HEK293 (cell line): ENCODE results near the gene ADAMTS17.

Source experiments
- CTCF ChIA-PET: fragments of 350-600 bp; formaldehyde crosslinking; extraction: SDS; loops from one replicate; lab custom pipeline; 2021; ENCODE audit warnings: antibody characterized with exemption; lab: Yijun Ruan, JAX
- POLR2A ChIA-PET: fragments of 300-600 bp; formaldehyde crosslinking; extraction: SDS; loops from one replicate; lab custom pipeline; 2020; ENCODE audit warnings: antibody characterized with exemption, inconsistent platforms; lab: Yijun Ruan, JAX
- H3K27ac ChIP-seq: fragments of 200-500 bp; sonication (Bioruptor generic); 2 replicates; pipeline ENCODE4 v1.5.1; 2014; ENCODE audit warnings: low read depth, low read length, control low read depth, inconsistent platforms; ENCODE audit errors: extremely low read depth
- H3K36me3 ChIP-seq, 2 experiments: fragments of 200-500 bp in 1 of 2; sonication (Bioruptor generic) in 1 of 2; 1 replicate in 1 of 2; 2 replicates in 1 of 2; pipeline ENCODE4 v1.5.1; 2014 to 2017; ENCODE audit warnings: inconsistent platforms in 2 of 2, low read length in 2 of 2; ENCODE audit not compliant: control insufficient read depth in 2 of 2, insufficient read depth in 1 of 2
- H3K4me1 ChIP-seq: fragments of 200-500 bp; sonication (Bioruptor generic); 2 replicates; pipeline ENCODE4 v1.5.1; 2014; ENCODE audit warnings: mild to moderate bottlenecking, low read length, inconsistent platforms; ENCODE audit not compliant: control insufficient read depth, insufficient read depth
- H3K4me3 ChIP-seq: 2 replicates; pipeline ENCODE4 v1.5.1; 2011; ENCODE audit warnings: low read depth, mild to moderate bottlenecking, control low read depth, low read length, moderate library complexity
- H3K9me3 ChIP-seq: fragments of 200-500 bp; sonication (Bioruptor generic); 2 replicates; pipeline ENCODE4 v1.5.1; 2014; ENCODE audit warnings: low read depth, low read length, inconsistent platforms; ENCODE audit not compliant: control insufficient read depth, insufficient read depth
- FEZF1 ChIP-seq: fragments of 450-650 bp; formaldehyde crosslinking; IDR thresholded peaks from 2 replicates; pipeline ENCODE4 v1.5.1; 2016; ENCODE audit warnings: missing biosample characterization, missing genetic modification characterization
- GLI4 ChIP-seq: fragments of 450-650 bp; formaldehyde crosslinking; IDR thresholded peaks from 2 replicates; pipeline ENCODE4 v1.5.1; 2016; ENCODE audit warnings: missing biosample characterization, missing genetic modification characterization
- KLF16 ChIP-seq: fragments of 450-650 bp; formaldehyde crosslinking; IDR thresholded peaks from 2 replicates; pipeline ENCODE4 v1.5.1; 2017; ENCODE audit warnings: missing biosample characterization, missing genetic modification characterization
- MZF1 ChIP-seq: fragments of 450-650 bp; formaldehyde crosslinking; IDR thresholded peaks from 2 replicates; pipeline ENCODE4 v1.5.1; 2017; ENCODE audit warnings: missing biosample characterization, missing genetic modification characterization, borderline replicate concordance
- RBAK ChIP-seq: fragments of 450-650 bp; formaldehyde crosslinking; IDR thresholded peaks from 2 replicates; pipeline ENCODE4 v1.5.1; 2016; ENCODE audit warnings: missing biosample characterization, missing genetic modification characterization
- TRIM28 ChIP-seq: IDR thresholded peaks from 2 replicates; pipeline ENCODE4 v1.6.1; 2011; ENCODE audit warnings: low read length, control low read depth, borderline replicate concordance
- ZBTB1 ChIP-seq: fragments of 450-650 bp; formaldehyde crosslinking; IDR thresholded peaks from 2 replicates; pipeline ENCODE4 v1.5.1; 2016; ENCODE audit warnings: missing biosample characterization, missing genetic modification characterization
- ZBTB48 ChIP-seq: fragments of 450-650 bp; formaldehyde crosslinking; IDR thresholded peaks from 2 replicates; pipeline ENCODE4 v1.5.1; 2016; ENCODE audit warnings: missing biosample characterization, missing genetic modification characterization
- ZEB2 ChIP-seq: fragments of 450-650 bp; formaldehyde crosslinking; IDR thresholded peaks from 2 replicates; pipeline ENCODE4 v1.5.1; 2016; ENCODE audit warnings: missing biosample characterization, missing genetic modification characterization
- ZIC2 ChIP-seq: fragments of 450-650 bp; formaldehyde crosslinking; IDR thresholded peaks from 2 replicates; pipeline ENCODE4 v1.5.1; 2016; ENCODE audit warnings: missing biosample characterization, missing genetic modification characterization
- ZNF223 ChIP-seq: fragments of 450-650 bp; formaldehyde crosslinking; IDR thresholded peaks from 2 replicates; pipeline ENCODE4 v1.5.1; 2016; ENCODE audit warnings: missing biosample characterization, missing genetic modification characterization
- ZNF416 ChIP-seq: fragments of 450-650 bp; formaldehyde crosslinking; IDR thresholded peaks from 2 replicates; pipeline ENCODE4 v1.5.1; 2016; ENCODE audit warnings: missing biosample characterization, missing genetic modification characterization
- ZNF521 ChIP-seq: fragments of 450-650 bp; formaldehyde crosslinking; IDR thresholded peaks from 2 replicates; pipeline ENCODE4 v1.5.1; 2017; ENCODE audit warnings: missing biosample characterization, mild to moderate bottlenecking, missing genetic modification characterization
- ZNF585B ChIP-seq: fragments of 450-650 bp; formaldehyde crosslinking; IDR thresholded peaks from 2 replicates; pipeline ENCODE4 v1.5.1; 2016; ENCODE audit warnings: missing biosample characterization, missing genetic modification characterization
- ZNF621 ChIP-seq: fragments of 450-650 bp; formaldehyde crosslinking; IDR thresholded peaks from 2 replicates; pipeline ENCODE4 v1.5.1; 2017; ENCODE audit warnings: missing biosample characterization, missing genetic modification characterization
- ZNF660 ChIP-seq: fragments of 450-650 bp; IDR thresholded peaks from 2 replicates; pipeline ENCODE4 v1.5.1; 2018; ENCODE audit warnings: missing biosample characterization, mild to moderate bottlenecking, missing genetic modification characterization
- ZNF664 ChIP-seq: fragments of 450-650 bp; formaldehyde crosslinking; IDR thresholded peaks from 2 replicates; pipeline ENCODE4 v1.5.1; 2016; ENCODE audit warnings: missing biosample characterization, missing genetic modification characterization
- ZNF701 ChIP-seq: fragments of 450-650 bp; formaldehyde crosslinking; IDR thresholded peaks from 2 replicates; pipeline ENCODE4 v1.5.1; 2016; ENCODE audit warnings: missing biosample characterization, missing genetic modification characterization
- ZNF747 ChIP-seq: fragments of 450-650 bp; formaldehyde crosslinking; IDR thresholded peaks from 2 replicates; pipeline ENCODE4 v1.5.1; 2016; ENCODE audit warnings: missing biosample characterization, missing genetic modification characterization
- ZNF785 ChIP-seq: fragments of 450-650 bp; formaldehyde crosslinking; IDR thresholded peaks from 2 replicates; pipeline ENCODE4 v1.5.1; 2016; ENCODE audit warnings: missing biosample characterization, missing genetic modification characterization
- ZSCAN16 ChIP-seq: fragments of 450-650 bp; formaldehyde crosslinking; IDR thresholded peaks from 2 replicates; pipeline ENCODE4 v1.5.1; 2016; ENCODE audit warnings: missing biosample characterization, missing genetic modification characterization
- TF ChIP-seq, protein P1 (sequence below): fragments of 450-650 bp; formaldehyde crosslinking; IDR thresholded peaks from 2 replicates; pipeline ENCODE4 v1.5.1; 2016; ENCODE audit warnings: missing biosample characterization, missing genetic modification characterization
- TF ChIP-seq, protein P2 (sequence below): fragments of 450-650 bp; formaldehyde crosslinking; IDR thresholded peaks from 2 replicates; pipeline ENCODE4 v1.5.1; 2016; ENCODE audit warnings: missing biosample characterization, missing genetic modification characterization, borderline replicate concordance
- TF ChIP-seq, protein P3 (sequence below): fragments of 450-650 bp; formaldehyde crosslinking; IDR thresholded peaks from 2 replicates; pipeline ENCODE4 v1.5.1; 2016; ENCODE audit warnings: missing biosample characterization, missing genetic modification characterization
- TF ChIP-seq, protein P4 (sequence below): fragments of 450-650 bp; IDR thresholded peaks from 2 replicates; pipeline ENCODE4 v1.5.1; 2018; ENCODE audit warnings: missing biosample characterization, mild to moderate bottlenecking, missing genetic modification characterization

ADAMTS17 gene

DNA sequence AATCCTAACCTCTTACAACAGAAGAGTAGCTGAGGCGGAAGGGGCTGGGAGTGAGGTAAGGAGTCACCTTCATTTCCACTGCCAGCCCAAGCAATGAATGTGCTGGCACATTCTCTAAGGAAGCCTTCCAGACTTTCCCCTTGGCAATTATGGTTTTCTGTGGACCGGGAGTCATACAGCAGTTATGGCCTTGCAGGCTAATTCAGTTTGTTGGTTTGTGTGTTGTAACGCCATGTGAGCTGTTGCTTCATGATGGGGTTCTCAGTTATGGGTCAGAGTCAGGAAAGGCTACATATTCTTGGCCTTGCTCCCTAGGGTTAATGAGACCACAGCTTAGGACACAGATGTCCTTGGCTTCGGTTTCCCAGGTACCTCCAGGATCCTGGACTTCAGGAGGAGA is 137.0 kb downstream of the ADAMTS17 start:
- Histone ChIP-seq H3K27ac (no peak overlapping the region), H3K4me1 (peaks cover 15% of the 10 kb centered on the region), H3K36me3 (no peaks in the 10 kb centered on the region), H3K9me3 (no peaks in the 10 kb centered on the region), H3K4me3 (no peak overlapping the region)
- ChIA-PET CTCF (interaction anchor here (1.2 kb wide), 1 partner anchor 114 kb away, joined by 3 read pairs; no protein-coding TSS in a partner anchor), POLR2A (no interaction called here)
- TF ChIP-seq GLI4 (tag by site-specific recombination) (no peak), ZNF416 (tag by site-specific recombination) (no peak), ZNF621 (tag by site-specific recombination) (no peak), ZNF701 (tag by site-specific recombination) (no peak), ZSCAN16 (tag by site-specific recombination) (no peak), ZNF785 (tag by site-specific recombination) (no peak), ZNF223 (no peak), ZNF585B (no peak), ZNF521 (tag by site-specific recombination) (no peak), FEZF1 (tag by site-specific recombination) (no peak), ZBTB1 (tag by site-specific recombination) (no peak)
- TF ChIP-seq, protein P1, sequence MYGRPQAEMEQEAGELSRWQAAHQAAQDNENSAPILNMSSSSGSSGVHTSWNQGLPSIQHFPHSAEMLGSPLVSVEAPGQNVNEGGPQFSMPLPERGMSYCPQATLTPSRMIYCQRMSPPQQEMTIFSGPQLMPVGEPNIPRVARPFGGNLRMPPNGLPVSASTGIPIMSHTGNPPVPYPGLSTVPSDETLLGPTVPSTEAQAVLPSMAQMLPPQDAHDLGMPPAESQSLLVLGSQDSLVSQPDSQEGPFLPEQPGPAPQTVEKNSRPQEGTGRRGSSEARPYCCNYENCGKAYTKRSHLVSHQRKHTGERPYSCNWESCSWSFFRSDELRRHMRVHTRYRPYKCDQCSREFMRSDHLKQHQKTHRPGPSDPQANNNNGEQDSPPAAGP (tag by site-specific recombination), result no peak

DNA sequence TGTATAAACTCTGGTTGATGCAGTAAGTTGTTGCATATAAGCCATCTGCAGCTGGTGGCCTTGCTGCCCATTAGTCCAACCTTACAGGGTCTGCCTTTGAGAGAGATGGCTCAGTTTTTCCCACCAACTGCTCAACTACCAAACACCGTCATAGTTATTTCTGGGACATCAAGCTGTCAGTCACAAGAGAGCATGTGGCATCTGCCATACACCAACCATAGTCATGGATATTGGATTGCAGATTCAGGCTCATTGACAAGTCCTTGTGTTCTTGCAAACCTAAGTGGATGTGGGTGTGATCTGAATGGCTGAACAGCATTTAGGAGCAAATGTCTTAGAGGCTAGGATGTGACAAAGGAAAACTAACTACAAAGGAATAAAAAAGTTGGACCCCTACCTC is 137.6 kb downstream of the ADAMTS17 start:
- H3K4me1 ChIP-seq, result peaks cover 15% of the 10 kb centered on the region
- TF ChIP-seq ZNF664 (no peak), GLI4 (tag by site-specific recombination) (no peak), KLF16 (tag by site-specific recombination) (no peak), ZBTB48 (no peak), ZNF747 (tag by site-specific recombination) (no peak)
- ChIA-PET POLR2A (no interaction called here), CTCF (interaction anchor here (0.6 to 1.2 kb wide), 3 partner anchors 114 to 135 kb away, joined by 3 read pairs; no protein-coding TSS in a partner anchor)
- no peak overlapping the region for H3K4me3 ChIP-seq
- no peaks in the 10 kb centered on the region for H3K36me3 ChIP-seq
- H3K9me3 ChIP-seq, result no peaks in the 10 kb centered on the region
- no peak overlapping the region for H3K27ac ChIP-seq

DNA sequence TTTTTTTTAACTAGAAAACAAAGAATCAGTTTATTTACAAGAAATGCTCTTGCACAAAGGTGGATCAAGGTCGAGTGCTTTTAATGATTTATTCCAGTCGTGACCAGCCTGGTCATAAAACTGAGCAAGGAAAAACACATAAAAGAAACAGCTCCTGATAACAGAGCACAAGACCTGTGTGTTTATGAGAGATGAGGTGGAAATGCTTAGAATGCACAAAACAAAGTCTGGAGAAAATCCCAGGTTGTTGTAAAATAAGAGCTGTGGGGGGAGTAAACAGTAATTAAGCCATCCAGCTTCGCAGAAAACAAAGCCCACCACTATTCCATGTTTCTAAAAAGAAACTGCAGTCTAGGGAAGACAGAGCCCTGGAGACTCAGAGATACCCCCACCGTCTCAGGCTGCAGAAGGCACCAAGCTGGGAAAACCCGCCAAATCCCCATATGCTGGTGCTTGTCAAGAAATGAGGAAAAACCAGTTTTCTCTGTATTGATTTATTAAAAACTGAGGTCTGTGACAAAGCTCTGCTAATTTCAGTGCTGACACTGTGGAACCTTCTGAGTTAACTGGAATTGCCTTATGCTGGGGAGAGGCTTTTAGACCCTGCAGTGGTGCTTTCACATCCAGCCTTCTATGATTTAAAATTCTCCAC is 139.3 kb downstream of the ADAMTS17 start:
- H3K4me3 ChIP-seq, result no peak overlapping the region
- peak overlapping the region; percentile 51; the same call in 1 of the 2 replicates for H3K27ac ChIP-seq
- POLR2A ChIA-PET, result no interaction called here
- H3K9me3 ChIP-seq, result no peaks in the 10 kb centered on the region
- H3K36me3 ChIP-seq, result no peaks in the 10 kb centered on the region
- CTCF ChIA-PET, result no interaction called here
- H3K4me1 ChIP-seq, result peaks cover 15% of the 10 kb centered on the region
- TF ChIP-seq ZNF621 (tag by site-specific recombination) (no peak), MZF1 (tag by site-specific recombination) (peak; percentile 71; the same call in 1 of the 2 replicates), ZIC2 (tag by site-specific recombination) (no peak), ZNF660 (tag by site-specific recombination) (no peak), TRIM28 (peak; percentile 87), RBAK (tag by site-specific recombination) (no peak), ZEB2 (tag by site-specific recombination) (no peak)
- TF ChIP-seq, protein P2, sequence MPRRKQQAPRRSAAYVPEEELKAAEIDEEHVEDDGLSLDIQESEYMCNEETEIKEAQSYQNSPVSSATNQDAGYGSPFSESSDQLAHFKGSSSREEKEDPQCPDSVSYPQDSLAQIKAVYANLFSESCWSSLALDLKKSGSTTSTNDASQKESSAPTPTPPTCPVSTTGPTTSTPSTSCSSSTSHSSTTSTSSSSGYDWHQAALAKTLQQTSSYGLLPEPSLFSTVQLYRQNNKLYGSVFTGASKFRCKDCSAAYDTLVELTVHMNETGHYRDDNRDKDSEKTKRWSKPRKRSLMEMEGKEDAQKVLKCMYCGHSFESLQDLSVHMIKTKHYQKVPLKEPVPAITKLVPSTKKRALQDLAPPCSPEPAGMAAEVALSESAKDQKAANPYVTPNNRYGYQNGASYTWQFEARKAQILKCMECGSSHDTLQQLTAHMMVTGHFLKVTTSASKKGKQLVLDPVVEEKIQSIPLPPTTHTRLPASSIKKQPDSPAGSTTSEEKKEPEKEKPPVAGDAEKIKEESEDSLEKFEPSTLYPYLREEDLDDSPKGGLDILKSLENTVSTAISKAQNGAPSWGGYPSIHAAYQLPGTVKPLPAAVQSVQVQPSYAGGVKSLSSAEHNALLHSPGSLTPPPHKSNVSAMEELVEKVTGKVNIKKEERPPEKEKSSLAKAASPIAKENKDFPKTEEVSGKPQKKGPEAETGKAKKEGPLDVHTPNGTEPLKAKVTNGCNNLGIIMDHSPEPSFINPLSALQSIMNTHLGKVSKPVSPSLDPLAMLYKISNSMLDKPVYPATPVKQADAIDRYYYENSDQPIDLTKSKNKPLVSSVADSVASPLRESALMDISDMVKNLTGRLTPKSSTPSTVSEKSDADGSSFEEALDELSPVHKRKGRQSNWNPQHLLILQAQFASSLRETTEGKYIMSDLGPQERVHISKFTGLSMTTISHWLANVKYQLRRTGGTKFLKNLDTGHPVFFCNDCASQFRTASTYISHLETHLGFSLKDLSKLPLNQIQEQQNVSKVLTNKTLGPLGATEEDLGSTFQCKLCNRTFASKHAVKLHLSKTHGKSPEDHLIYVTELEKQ (tag by site-specific recombination), result no peak
- TF ChIP-seq, protein P3, sequence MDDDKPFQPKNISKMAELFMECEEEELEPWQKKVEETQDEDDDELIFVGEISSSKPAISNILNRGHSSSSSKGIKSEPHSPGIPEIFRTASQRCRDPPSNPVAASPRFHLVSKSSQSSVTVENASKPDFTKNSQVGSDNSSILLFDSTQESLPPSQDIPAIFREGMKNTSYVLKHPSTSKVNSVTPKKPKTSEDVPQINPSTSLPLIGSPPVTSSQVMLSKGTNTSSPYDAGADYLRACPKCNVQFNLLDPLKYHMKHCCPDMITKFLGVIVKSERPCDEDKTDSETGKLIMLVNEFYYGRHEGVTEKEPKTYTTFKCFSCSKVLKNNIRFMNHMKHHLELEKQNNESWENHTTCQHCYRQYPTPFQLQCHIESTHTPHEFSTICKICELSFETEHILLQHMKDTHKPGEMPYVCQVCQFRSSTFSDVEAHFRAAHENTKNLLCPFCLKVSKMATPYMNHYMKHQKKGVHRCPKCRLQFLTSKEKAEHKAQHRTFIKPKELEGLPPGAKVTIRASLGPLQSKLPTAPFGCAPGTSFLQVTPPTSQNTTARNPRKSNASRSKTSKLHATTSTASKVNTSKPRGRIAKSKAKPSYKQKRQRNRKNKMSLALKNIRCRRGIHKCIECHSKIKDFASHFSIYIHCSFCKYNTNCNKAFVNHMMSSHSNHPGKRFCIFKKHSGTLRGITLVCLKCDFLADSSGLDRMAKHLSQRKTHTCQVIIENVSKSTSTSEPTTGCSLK (tag by site-specific recombination), result no peak
- TF ChIP-seq, protein P4, sequence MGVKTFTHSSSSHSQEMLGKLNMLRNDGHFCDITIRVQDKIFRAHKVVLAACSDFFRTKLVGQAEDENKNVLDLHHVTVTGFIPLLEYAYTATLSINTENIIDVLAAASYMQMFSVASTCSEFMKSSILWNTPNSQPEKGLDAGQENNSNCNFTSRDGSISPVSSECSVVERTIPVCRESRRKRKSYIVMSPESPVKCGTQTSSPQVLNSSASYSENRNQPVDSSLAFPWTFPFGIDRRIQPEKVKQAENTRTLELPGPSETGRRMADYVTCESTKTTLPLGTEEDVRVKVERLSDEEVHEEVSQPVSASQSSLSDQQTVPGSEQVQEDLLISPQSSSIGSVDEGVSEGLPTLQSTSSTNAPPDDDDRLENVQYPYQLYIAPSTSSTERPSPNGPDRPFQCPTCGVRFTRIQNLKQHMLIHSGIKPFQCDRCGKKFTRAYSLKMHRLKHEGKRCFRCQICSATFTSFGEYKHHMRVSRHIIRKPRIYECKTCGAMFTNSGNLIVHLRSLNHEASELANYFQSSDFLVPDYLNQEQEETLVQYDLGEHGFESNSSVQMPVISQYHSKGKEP (tag by site-specific recombination), result peak; percentile 45; the same call in 1 of the 2 replicates
